ENCODE data around the gene TARDBP. TPM values are rescaled to one million over a fixed set of nuclear protein-coding genes. Genes with fewer than 3 reads are reported as not detected.

The TARDBP gene
- total RNA-seq, 4 donors from 2014 or later: 118 to 265 (median 172) TPM

- WGBS, 2 donors: 91 to 95% methylated on average over 1 of the region's 1 CpG
- Histone ChIP-seq H3K27me3 (no peaks in the 10 kb centered on the region), H3K9me3 (no peaks in the 10 kb centered on the region), H3K4me1 (no peaks in the 10 kb centered on the region), H3K27ac (no peak overlapping the region), H3K36me3 (peaks cover 42 to 48% of the 10 kb centered on the region in 2 donors), H3K4me3 (replicated peaks in 1 of 3) (no peak overlapping the region)
- no peak for DNase-seq
- TF ChIP-seq CTCF (IDR thresholded peaks at IDR 0.05): no peak
- no peak for TF ChIP-seq POLR2A (IDR thresholded peaks at IDR 0.05)
- intact Hi-C loops (cut with DNase I): no loop called here
These were observed 13.6 kb downstream of the TARDBP start for GRCh38 chr1:11026052-11026451.

- no peak overlapping the region for H3K27ac ChIP-seq
- peaks cover 33 to 40% of the 10 kb centered on the region in 2 donors for H3K36me3 ChIP-seq
- no peak overlapping the region for H3K4me3 ChIP-seq (replicated peaks in 1 of 3)
- DNase-seq: no peak
- intact Hi-C loops (cut with DNase I): no loop called here
- no peak for TF ChIP-seq CTCF (IDR thresholded peaks at IDR 0.05)
- TF ChIP-seq POLR2A (IDR thresholded peaks at IDR 0.05): no peak
- H3K4me1 ChIP-seq: no peaks in the 10 kb centered on the region
- no peaks in the 10 kb centered on the region for H3K9me3 ChIP-seq
- WGBS, 2 donors: 94 to 95% methylated on average over 5 of the region's 5 CpGs
- no peaks in the 10 kb centered on the region for H3K27me3 ChIP-seq
These were observed 14.4 kb downstream of the TARDBP start for GRCh38 chr1:11026903-11027302.

GRCh38 chr1:11027316-11027715 is 14.9 kb downstream of the TARDBP start:
- H3K27me3 ChIP-seq: no peaks in the 10 kb centered on the region
- intact Hi-C loops (cut with DNase I): no loop called here
- H3K36me3 ChIP-seq: peaks cover 29 to 36% of the 10 kb centered on the region in 2 donors
- H3K27ac ChIP-seq: no peak overlapping the region
- no peak for TF ChIP-seq CTCF (IDR thresholded peaks at IDR 0.05)
- TF ChIP-seq POLR2A (IDR thresholded peaks at IDR 0.05): no peak
- WGBS, 2 donors: 81 to 86% methylated on average over 6 of the region's 6 CpGs
- no peaks in the 10 kb centered on the region for H3K9me3 ChIP-seq
- no peak for DNase-seq
- no peaks in the 10 kb centered on the region for H3K4me1 ChIP-seq
- H3K4me3 ChIP-seq (replicated peaks in 1 of 3): no peak overlapping the region

- H3K36me3 ChIP-seq: peaks cover 23 to 31% of the 10 kb centered on the region in 2 donors
- no peak overlapping the region for H3K4me3 ChIP-seq (replicated peaks in 1 of 3)
- DNase-seq: no peak
- no peak for TF ChIP-seq POLR2A (IDR thresholded peaks at IDR 0.05)
- TF ChIP-seq CTCF (IDR thresholded peaks at IDR 0.05): no peak
- WGBS, 2 donors: 96 to 100% methylated on average over 3 of the region's 3 CpGs
- H3K9me3 ChIP-seq: no peaks in the 10 kb centered on the region
- no peaks in the 10 kb centered on the region for H3K4me1 ChIP-seq
- intact Hi-C loops (cut with DNase I): no loop called here
- H3K27me3 ChIP-seq: no peaks in the 10 kb centered on the region
- H3K27ac ChIP-seq: no peak overlapping the region
These were observed 15.6 kb downstream of the TARDBP start for GRCh38 chr1:11028018-11028417.

- H3K27ac ChIP-seq: no peak overlapping the region
- no peak overlapping the region for H3K4me3 ChIP-seq (replicated peaks in 1 of 3)
- H3K36me3 ChIP-seq: peaks cover 6 to 8% of the 10 kb centered on the region in 2 donors
- no peak for DNase-seq
- no peaks in the 10 kb centered on the region for H3K27me3 ChIP-seq
- WGBS, 2 donors: 87 to 89% methylated on average over 9 of the region's 9 CpGs
- intact Hi-C loops (cut with DNase I): no loop called here
- TF ChIP-seq POLR2A (IDR thresholded peaks at IDR 0.05): no peak
- TF ChIP-seq CTCF (IDR thresholded peaks at IDR 0.05): no peak
- H3K9me3 ChIP-seq: no peaks in the 10 kb centered on the region
- H3K4me1 ChIP-seq: no peaks in the 10 kb centered on the region
These were observed 18.4 kb downstream of the TARDBP start for GRCh38 chr1:11030865-11031264.
